Endothelial cell of umbilical vein (primary cell): ENCODE data around the gene GNAI1. TPM values are rescaled to one million over a fixed set of nuclear protein-coding genes. Genes with fewer than 3 reads are reported as not detected.

ENCODE experiments used
- BruUV-seq: library from RNA; stranded (reverse); fragments of 400-500 nt; replicated peaks from 2 replicates; lab custom pipeline; 2021; lab: Mats Ljungman, UMichigan
- CTCF ChIA-PET: fragments of 300-600, 350-600 bp; sonication (Branson Sonifier 250); formaldehyde crosslinking; loops from one replicate; lab custom pipeline; 2021; ENCODE audit warnings: antibody characterized with exemption, inconsistent platforms; lab: Charles Lee
- POLR2A ChIA-PET: fragments of 300-600, 350-600 bp; sonication (Branson Sonifier 250); formaldehyde crosslinking; loops from one replicate; lab custom pipeline; 2021; ENCODE audit warnings: antibody characterized with exemption, inconsistent platforms; lab: Charles Lee
- DNase-seq: peaks from one replicate; pipeline ENCODE4 v3.0.0-alpha.2; 2011; ENCODE audit warnings: low read depth, low spot score
- FAIRE-seq: peaks from 2 replicates; lab custom pipeline; 2011; peaks lifted over from hg19 to GRCh38; lab: Jason Lieb, UNC
- H2AFZ ChIP-seq: 2 replicates; pipeline ENCODE4 v1.6.0; 2012; ENCODE audit warnings: low read depth, low read length, control low read depth, inconsistent platforms
- H3K27ac ChIP-seq: 2 replicates; pipeline ENCODE4 v1.5.1; 2011; ENCODE audit warnings: low read depth, mild to moderate bottlenecking, control low read depth, low read length, moderate library complexity; ENCODE audit not compliant: insufficient read depth
- H3K27me3 ChIP-seq, 2 experiments: 2 replicates each; pipeline versions ENCODE4 v1.6.0 to v1.6.1; 2011; ENCODE audit warnings: low read length in 2 of 2, mixed read lengths in 1 of 2; ENCODE audit not compliant: control insufficient read depth in 2 of 2, insufficient read depth in 2 of 2
- H3K36me3 ChIP-seq, 2 experiments: 2 replicates in 1 of 2; 3 replicates in 1 of 2; pipeline ENCODE4 v1.5.1; 2011; ENCODE audit warnings: low read length in 2 of 2, mild to moderate bottlenecking in 1 of 2, moderate library complexity in 1 of 2; ENCODE audit not compliant: control insufficient read depth in 2 of 2, insufficient read depth in 2 of 2; ENCODE audit errors: extremely low read depth in 1 of 2
- H3K4me1 ChIP-seq: 3 replicates; pipeline ENCODE4 v1.5.1; 2011; ENCODE audit warnings: mild to moderate bottlenecking, low read length; ENCODE audit not compliant: control insufficient read depth, insufficient read depth; ENCODE audit errors: extremely low read depth
- H3K4me2 ChIP-seq: 2 replicates; pipeline ENCODE4 v1.6.1; 2011; ENCODE audit warnings: low read length, control low read depth, mixed read lengths; ENCODE audit not compliant: insufficient read depth
- H3K4me3 ChIP-seq, 3 experiments: fragments of 200-600 bp in 1 of 3; sonication (generic), shearing (Covaris generic) in 1 of 3; replicated peaks in 1 of 3; 2 replicates each; pipeline ENCODE4 v1.5.1; 2011 to 2016; ENCODE audit warnings: control low read depth in 3 of 3, low read length in 3 of 3, mild to moderate bottlenecking in 2 of 3, inconsistent platforms in 1 of 3, low read depth in 1 of 3, moderate library complexity in 1 of 3; ENCODE audit not compliant: insufficient read depth in 1 of 3
- H3K79me2 ChIP-seq: 2 replicates; pipeline ENCODE4 v1.6.0; 2012; ENCODE audit warnings: low read length, inconsistent platforms; ENCODE audit not compliant: control insufficient read depth, insufficient read depth
- H3K9ac ChIP-seq: replicated peaks from 2 replicates; pipeline ENCODE3; 2011; ENCODE audit warnings: low read length, control low read depth; ENCODE audit not compliant: insufficient read depth; ENCODE audit errors: extremely low read depth
- H3K9me1 ChIP-seq: replicated peaks from 3 replicates; pipeline ENCODE4 v1.6.0; 2011; ENCODE audit warnings: mild to moderate bottlenecking, low read length; ENCODE audit not compliant: control insufficient read depth, insufficient read depth; ENCODE audit errors: extremely low read depth
- H3K9me3 ChIP-seq: replicated peaks from 2 replicates; pipeline ENCODE4 v1.5.1; 2012; ENCODE audit warnings: low read length, inconsistent platforms; ENCODE audit not compliant: control insufficient read depth, insufficient read depth
- H4K20me1 ChIP-seq: replicated peaks from 2 replicates; pipeline ENCODE3; 2011; ENCODE audit warnings: mild to moderate bottlenecking, low read length; ENCODE audit not compliant: control insufficient read depth, insufficient read depth; ENCODE audit errors: extremely low read depth
- EZH2 ChIP-seq: IDR thresholded peaks from 2 replicates; pipeline ENCODE4 v1.6.1; 2012; ENCODE audit warnings: borderline replicate concordance, low read depth, mild to moderate bottlenecking, moderate library complexity, low read length, inconsistent platforms; ENCODE audit not compliant: severe bottlenecking
- FOS ChIP-seq: IDR thresholded peaks from 2 replicates; pipeline ENCODE4 v1.6.1; 2011; ENCODE audit warnings: mild to moderate bottlenecking, low read length, moderate library complexity, borderline replicate concordance; ENCODE audit not compliant: insufficient read depth
- GATA2 ChIP-seq: IDR thresholded peaks from 2 replicates; pipeline ENCODE4 v1.7.0; 2011; ENCODE audit warnings: low read depth, mild to moderate bottlenecking, moderate library complexity, mixed read lengths, low read length; ENCODE audit not compliant: insufficient read length, insufficient read depth
- JUN ChIP-seq: IDR thresholded peaks from 2 replicates; pipeline ENCODE4 v1.6.1; 2011; ENCODE audit warnings: borderline replicate concordance, low read depth; ENCODE audit not compliant: insufficient read length, insufficient read depth
- MYC ChIP-seq: IDR thresholded peaks from one replicate; pipeline ENCODE4 v1.6.1; 2011; ENCODE audit warnings: mild to moderate bottlenecking, low read depth, low read length
- POLR2A ChIP-seq: IDR thresholded peaks from 2 replicates; pipeline ENCODE4 v1.6.1; 2012; ENCODE audit warnings: low read depth, mild to moderate bottlenecking, control low read depth, low read length
- POLR2AphosphoS5 ChIP-seq: IDR thresholded peaks from 2 replicates; pipeline ENCODE4 v1.6.1; 2012; ENCODE audit warnings: low read depth, mild to moderate bottlenecking, control low read depth, low read length, moderate library complexity; ENCODE audit not compliant: insufficient read depth
- dilution Hi-C: fragments of 300-500 bp; cut with MboI; formaldehyde crosslinking; loops from one replicate; pipeline ENCODE4 v1.15.0; 2019; ENCODE audit warnings: low sequenced_read_pairs; ENCODE audit not compliant: extremely low pct_ligation_motif_present
- intact Hi-C: fragments of 100-400 bp; cut with micrococcal nuclease; formaldehyde crosslinking; loops from one replicate; pipeline ENCODE4 v1.10.0; 2022
- polyA plus RNA-seq, 4 experiments: library from polyadenylated mRNA; depleted of rRNA in 3 of 4; stranded (reverse) in 3 of 4; unstranded in 1 of 4; fragments of >200 nt; gene quantifications; 2 replicates each; pipeline versions ENCODE4 v1.2.1 to v1.2.3, GENCODE V29; 2011 to 2012; ENCODE audit warnings: missing spikeins in 1 of 4
- total RNA-seq: library from RNA; stranded (reverse); gene quantifications from 2 replicates; pipeline ENCODE4 v1.2.3, GENCODE V29; 2021
- TF ChIP-seq, protein P1 (sequence below): IDR thresholded peaks from 2 replicates; pipeline ENCODE4 v1.6.1; 2011; ENCODE audit not compliant: insufficient read depth, insufficient read length
- TF ChIP-seq, protein P2 (sequence below), 2 donors: IDR thresholded peaks; 1 replicate in 1 of 2; 2 replicates in 1 of 2; pipeline ENCODE4 v1.5.1; 2011; ENCODE audit warnings: low read length in 2 of 2, mild to moderate bottlenecking in 2 of 2, moderate library complexity in 2 of 2, control low read depth in 1 of 2, inconsistent platforms in 1 of 2, low read depth in 1 of 2; ENCODE audit not compliant: insufficient read depth in 1 of 2; ENCODE audit errors: extremely low read depth in 1 of 2

The GNAI1 gene
- total and polyA plus RNA-seq, 2 donors (not counting 3 experiments of a cell fraction or from before 2014, with no cell fraction given): 7.5 to 15.0 TPM

DNA sequence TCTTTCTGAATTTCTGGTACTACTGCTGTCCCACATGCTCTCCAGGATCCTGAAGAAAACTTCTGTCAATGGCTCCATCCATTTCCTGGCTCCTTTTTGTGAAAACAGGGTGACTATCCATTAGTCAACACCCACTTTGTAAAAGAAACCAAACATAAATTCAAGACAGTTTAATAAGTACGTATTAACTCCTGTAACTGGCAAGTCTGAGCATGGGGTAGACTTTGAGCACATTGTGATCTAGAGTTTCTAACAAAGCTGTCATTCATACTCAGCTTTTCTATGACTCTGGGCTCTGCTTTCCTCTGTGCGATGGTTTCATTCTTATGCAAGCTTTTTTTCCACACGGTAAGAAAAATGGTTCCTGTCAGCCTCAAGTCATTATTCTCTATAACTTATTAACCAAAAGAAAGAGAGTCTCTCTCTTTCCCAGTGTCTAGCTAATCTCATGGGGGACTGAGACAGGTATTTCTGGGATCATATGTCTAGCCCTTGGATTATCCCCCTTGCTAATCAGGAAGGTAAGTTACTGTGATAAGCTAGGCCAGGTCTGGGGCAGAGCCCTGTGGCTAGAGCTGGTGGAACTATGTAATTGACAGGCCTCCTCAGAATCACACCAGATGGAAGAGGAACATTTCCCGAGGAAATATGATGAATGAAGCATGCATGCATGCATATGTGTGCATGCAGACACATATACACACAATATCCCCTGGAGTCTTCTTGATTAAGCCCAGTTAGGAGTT lies 98.5 kb downstream of the GNAI1 start:
- no peak overlapping the region for H3K4me2 ChIP-seq
- no peaks in the 10 kb centered on the region for H3K36me3 ChIP-seq
- no peaks in the 10 kb centered on the region for H3K79me2 ChIP-seq
- ChIA-PET POLR2A (no interaction called here), CTCF (interaction anchor here (1.4 to 2.8 kb wide), 2 partner anchors 8 to 159 kb away, joined by 4 to 10 read pairs; no protein-coding TSS in a partner anchor)
- TF ChIP-seq POLR2AphosphoS5 (no peak), POLR2A (no peak), JUN (no peak)
- TF ChIP-seq, protein P1, sequence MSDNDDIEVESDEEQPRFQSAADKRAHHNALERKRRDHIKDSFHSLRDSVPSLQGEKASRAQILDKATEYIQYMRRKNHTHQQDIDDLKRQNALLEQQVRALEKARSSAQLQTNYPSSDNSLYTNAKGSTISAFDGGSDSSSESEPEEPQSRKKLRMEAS: no peak
- H3K9me1 ChIP-seq: no peaks in the 10 kb centered on the region
- no peak overlapping the region for H3K4me3 ChIP-seq
- dilution Hi-C loops (no loop called here), intact Hi-C loops (no loop called here)
- no peak overlapping the region for H2AFZ ChIP-seq
- no peaks in the 10 kb centered on the region for H3K4me1 ChIP-seq
- no peak overlapping the region for H3K27ac ChIP-seq
- H3K27me3 ChIP-seq: no peaks in the 10 kb centered on the region
- no TSS peak for BruUV-seq
- FAIRE-seq (no peak), DNase-seq (no peak)
- H4K20me1 ChIP-seq: no peaks in the 10 kb centered on the region
- H3K9me3 ChIP-seq: no peaks in the 10 kb centered on the region
- H3K9ac ChIP-seq: no peak overlapping the region

DNA sequence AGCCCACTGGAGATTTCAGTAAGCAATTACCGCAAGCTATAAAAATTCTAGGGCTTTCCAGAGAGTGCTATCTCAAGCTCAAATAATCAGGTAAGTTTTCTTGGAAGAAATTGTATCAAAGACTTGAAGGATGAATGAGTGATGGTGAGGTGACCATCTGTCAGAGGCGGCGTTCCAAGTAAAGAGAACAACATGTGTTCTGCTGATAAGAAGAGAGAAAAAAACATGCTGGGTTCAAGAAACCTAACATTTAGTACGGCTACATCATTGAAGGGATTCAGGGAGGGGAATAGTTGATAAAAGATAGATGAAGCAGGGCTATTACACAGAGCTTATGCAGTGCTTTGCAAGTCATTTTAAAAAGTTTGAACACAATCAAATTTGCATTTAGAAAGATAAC lies 100.7 kb downstream of the GNAI1 start:
- no peak for DNase-seq
- no peak overlapping the region for H3K27ac ChIP-seq
- H3K79me2 ChIP-seq: no peaks in the 10 kb centered on the region
- TF ChIP-seq JUN: no peak
- TF ChIP-seq MYC: no peak
- no peak for TF ChIP-seq EZH2
- TF ChIP-seq, protein P2, sequence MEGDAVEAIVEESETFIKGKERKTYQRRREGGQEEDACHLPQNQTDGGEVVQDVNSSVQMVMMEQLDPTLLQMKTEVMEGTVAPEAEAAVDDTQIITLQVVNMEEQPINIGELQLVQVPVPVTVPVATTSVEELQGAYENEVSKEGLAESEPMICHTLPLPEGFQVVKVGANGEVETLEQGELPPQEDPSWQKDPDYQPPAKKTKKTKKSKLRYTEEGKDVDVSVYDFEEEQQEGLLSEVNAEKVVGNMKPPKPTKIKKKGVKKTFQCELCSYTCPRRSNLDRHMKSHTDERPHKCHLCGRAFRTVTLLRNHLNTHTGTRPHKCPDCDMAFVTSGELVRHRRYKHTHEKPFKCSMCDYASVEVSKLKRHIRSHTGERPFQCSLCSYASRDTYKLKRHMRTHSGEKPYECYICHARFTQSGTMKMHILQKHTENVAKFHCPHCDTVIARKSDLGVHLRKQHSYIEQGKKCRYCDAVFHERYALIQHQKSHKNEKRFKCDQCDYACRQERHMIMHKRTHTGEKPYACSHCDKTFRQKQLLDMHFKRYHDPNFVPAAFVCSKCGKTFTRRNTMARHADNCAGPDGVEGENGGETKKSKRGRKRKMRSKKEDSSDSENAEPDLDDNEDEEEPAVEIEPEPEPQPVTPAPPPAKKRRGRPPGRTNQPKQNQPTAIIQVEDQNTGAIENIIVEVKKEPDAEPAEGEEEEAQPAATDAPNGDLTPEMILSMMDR (IDR thresholded peaks at IDR 0.05; ENCODE audit: extremely low read depth in 1 of 2, insufficient read depth in 1 of 2, low read depth in 1 of 2, low read length in 2 of 2): no peak
- TF ChIP-seq, protein P1: no peak
- no peak for TF ChIP-seq GATA2
- no peak for TF ChIP-seq POLR2AphosphoS5
- no peak for TF ChIP-seq FOS
- no peak for TF ChIP-seq POLR2A
- H3K9me1 ChIP-seq: no peaks in the 10 kb centered on the region
- FAIRE-seq: no peak
- intact Hi-C loops: no loop called here
- peaks cover 2% of the 10 kb centered on the region for H3K4me1 ChIP-seq
- ChIA-PET POLR2A (no interaction called here), CTCF (interaction anchor here (1.4 to 2.0 kb wide), 3 partner anchors 9 to 157 kb away, joined by 3 to 9 read pairs (median 4); no protein-coding TSS in a partner anchor)
- BruUV-seq: no TSS peak
- H2AFZ ChIP-seq: no peak overlapping the region
- H4K20me1 ChIP-seq: no peaks in the 10 kb centered on the region
- no peaks in the 10 kb centered on the region for H3K9me3 ChIP-seq
- no peak overlapping the region for H3K9ac ChIP-seq
- H3K4me2 ChIP-seq: no peak overlapping the region
- dilution Hi-C loops: no loop called here
- no peaks in the 10 kb centered on the region for H3K36me3 ChIP-seq
- no peaks in the 10 kb centered on the region for H3K27me3 ChIP-seq
- no peak overlapping the region for H3K4me3 ChIP-seq
